GM12865 (cell line): ENCODE measurements around the gene MYH14.

Source experiments
- DNase-seq: peaks from one replicate; pipeline ENCODE4 v3.0.0; 2010; ENCODE audit warnings: low read depth
- H3K4me3 ChIP-seq: 2 replicates; pipeline ENCODE4 v1.5.1; 2011; ENCODE audit warnings: mild to moderate bottlenecking, low read depth, low read length, control low read depth
- CTCF ChIP-seq: IDR thresholded peaks from 2 replicates; pipeline ENCODE4 v1.5.1; 2011; ENCODE audit warnings: low read length, control low read depth, low read depth, inconsistent platforms; ENCODE audit not compliant: insufficient read depth; ENCODE audit errors: missing control alignments

MYH14 gene

GRCh38 chr19:50309396-50310125 is 106.1 kb downstream of the MYH14 start:
- TF ChIP-seq CTCF: no peak
- no peak overlapping the region for H3K4me3 ChIP-seq
- DNase-seq: no peak

- TF ChIP-seq CTCF: no peak
- no peak for DNase-seq
- no peak overlapping the region for H3K4me3 ChIP-seq
These were observed 107.5 kb downstream of the MYH14 start for GRCh38 chr19:50310759-50311465.

DNA sequence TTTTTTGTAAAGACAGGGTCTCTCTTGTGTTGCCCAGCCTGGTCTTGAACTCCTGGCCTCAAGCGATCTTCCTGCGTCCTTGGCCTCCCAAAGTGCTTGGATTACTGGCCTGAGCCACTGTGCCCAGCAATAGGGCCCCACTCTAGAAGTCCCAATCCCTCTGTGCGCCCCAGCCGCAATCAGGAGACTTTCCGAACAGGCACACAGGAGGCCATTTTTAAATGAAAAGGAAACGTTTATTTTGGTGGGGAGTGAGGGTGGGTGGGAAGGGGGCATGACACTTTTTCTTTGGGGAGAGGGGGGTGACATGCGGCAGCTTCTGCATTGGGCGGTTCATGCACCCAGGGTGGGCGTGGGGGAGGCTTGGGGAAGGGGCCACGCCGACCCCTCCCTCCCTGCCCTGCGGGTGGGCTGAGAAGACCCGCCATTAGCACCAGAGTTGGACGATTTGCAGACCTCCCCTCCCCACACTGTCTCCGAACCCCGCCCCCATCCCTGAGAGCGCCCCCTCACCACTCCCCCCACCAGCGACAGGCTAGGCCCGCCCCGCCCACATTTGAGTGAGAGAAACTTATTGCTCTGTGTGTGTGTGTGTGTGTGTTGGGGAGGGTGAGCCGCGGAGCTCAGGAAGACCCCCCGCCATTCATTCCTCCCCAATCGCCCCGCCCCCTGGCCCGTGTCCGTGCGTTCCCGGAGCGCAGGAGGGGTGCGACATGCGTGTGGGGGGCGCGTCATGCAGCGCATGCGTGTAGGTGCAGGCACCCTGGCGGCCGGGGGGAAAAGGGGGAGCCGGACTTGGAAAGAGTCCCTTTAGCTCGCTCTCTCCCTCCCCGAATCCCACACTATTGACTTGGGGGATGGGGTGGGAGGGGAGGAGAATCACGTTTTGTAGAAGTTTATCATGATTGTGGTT is 108.6 kb downstream of the MYH14 start:
- TF ChIP-seq CTCF: no peak
- DNase-seq: no peak
- no peak overlapping the region for H3K4me3 ChIP-seq

GRCh38 chr19:50312967-50313811 is 109.8 kb downstream of the MYH14 start:
- H3K4me3 ChIP-seq: no peak overlapping the region
- DNase-seq: no peak
- no peak for TF ChIP-seq CTCF

GRCh38 chr19:50313812-50314536 is 110.6 kb downstream of the MYH14 start:
- TF ChIP-seq CTCF: no peak
- DNase-seq: no peak
- no peak overlapping the region for H3K4me3 ChIP-seq
